HL-60 (cell line): ENCODE measurements around the gene HOXD12.

Experiments
- DNase-seq, 2 experiments: peaks; one replicate each; pipeline ENCODE4 v3.0.0-alpha.2; 2010 to 2020; ENCODE audit warnings: low read depth in 1 of 2, low spot score in 1 of 2
- H3K27ac ChIP-seq: fragments of 250-450 bp; sonication (Bioruptor Pico); replicated peaks from 2 replicates; pipeline ENCODE4 v1.5.1; 2020; ENCODE audit warnings: mild to moderate bottlenecking, moderate library complexity
- H3K27me3 ChIP-seq: fragments of 250-450 bp; sonication (Bioruptor Pico); 2 replicates; pipeline ENCODE4 v1.5.1; 2021; ENCODE audit warnings: mild to moderate bottlenecking, moderate library complexity; ENCODE audit not compliant: insufficient read depth, poor library complexity, severe bottlenecking
- H3K4me3 ChIP-seq: replicated peaks from 2 replicates; pipeline ENCODE4 v1.5.1; 2011; ENCODE audit warnings: mild to moderate bottlenecking, control low read depth, low read length; ENCODE audit not compliant: insufficient read depth
- CTCF ChIP-seq: IDR thresholded peaks from one replicate; pipeline ENCODE4 v1.5.1; 2011; ENCODE audit warnings: low read length, control low read depth, inconsistent platforms; ENCODE audit not compliant: insufficient read depth
- GABPA ChIP-seq: IDR thresholded peaks from 2 replicates; pipeline ENCODE4 v1.6.1; 2012; ENCODE audit warnings: low read depth
- POLR2AphosphoS5 ChIP-seq: IDR thresholded peaks from 2 replicates; pipeline ENCODE4 v1.6.1; 2012; ENCODE audit warnings: low read depth
- SPI1 ChIP-seq: IDR thresholded peaks from 2 replicates; pipeline ENCODE4 v1.6.1; 2012; ENCODE audit warnings: low read depth, mild to moderate bottlenecking, borderline replicate concordance
- TF ChIP-seq, protein P1 (sequence below): IDR thresholded peaks from 2 replicates; pipeline ENCODE4 v1.6.1; 2012; ENCODE audit warnings: low read depth; ENCODE audit not compliant: insufficient replicate concordance

Gene HOXD12

GRCh38 chr2:176088048-176088936, 11.3 kb upstream of the HOXD12 start:
- no peak for TF ChIP-seq POLR2AphosphoS5
- TF ChIP-seq CTCF: peak; percentile 73
- no peak for TF ChIP-seq GABPA
- TF ChIP-seq, protein P1, sequence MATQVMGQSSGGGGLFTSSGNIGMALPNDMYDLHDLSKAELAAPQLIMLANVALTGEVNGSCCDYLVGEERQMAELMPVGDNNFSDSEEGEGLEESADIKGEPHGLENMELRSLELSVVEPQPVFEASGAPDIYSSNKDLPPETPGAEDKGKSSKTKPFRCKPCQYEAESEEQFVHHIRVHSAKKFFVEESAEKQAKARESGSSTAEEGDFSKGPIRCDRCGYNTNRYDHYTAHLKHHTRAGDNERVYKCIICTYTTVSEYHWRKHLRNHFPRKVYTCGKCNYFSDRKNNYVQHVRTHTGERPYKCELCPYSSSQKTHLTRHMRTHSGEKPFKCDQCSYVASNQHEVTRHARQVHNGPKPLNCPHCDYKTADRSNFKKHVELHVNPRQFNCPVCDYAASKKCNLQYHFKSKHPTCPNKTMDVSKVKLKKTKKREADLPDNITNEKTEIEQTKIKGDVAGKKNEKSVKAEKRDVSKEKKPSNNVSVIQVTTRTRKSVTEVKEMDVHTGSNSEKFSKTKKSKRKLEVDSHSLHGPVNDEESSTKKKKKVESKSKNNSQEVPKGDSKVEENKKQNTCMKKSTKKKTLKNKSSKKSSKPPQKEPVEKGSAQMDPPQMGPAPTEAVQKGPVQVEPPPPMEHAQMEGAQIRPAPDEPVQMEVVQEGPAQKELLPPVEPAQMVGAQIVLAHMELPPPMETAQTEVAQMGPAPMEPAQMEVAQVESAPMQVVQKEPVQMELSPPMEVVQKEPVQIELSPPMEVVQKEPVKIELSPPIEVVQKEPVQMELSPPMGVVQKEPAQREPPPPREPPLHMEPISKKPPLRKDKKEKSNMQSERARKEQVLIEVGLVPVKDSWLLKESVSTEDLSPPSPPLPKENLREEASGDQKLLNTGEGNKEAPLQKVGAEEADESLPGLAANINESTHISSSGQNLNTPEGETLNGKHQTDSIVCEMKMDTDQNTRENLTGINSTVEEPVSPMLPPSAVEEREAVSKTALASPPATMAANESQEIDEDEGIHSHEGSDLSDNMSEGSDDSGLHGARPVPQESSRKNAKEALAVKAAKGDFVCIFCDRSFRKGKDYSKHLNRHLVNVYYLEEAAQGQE: no peak
- TF ChIP-seq SPI1: peak; percentile 47; the same call in 1 of the 2 replicates
- Histone ChIP-seq H3K4me3 (peak overlapping the region; percentile 33), H3K27me3 (peaks cover 88% of the 10 kb centered on the region), H3K27ac (no peak overlapping the region)
- DNase-seq: peak in 1 of 2 experiments; percentile 44

- DNase-seq: no peak
- Histone ChIP-seq H3K27ac (no peak overlapping the region), H3K27me3 (peaks cover 88% of the 10 kb centered on the region), H3K4me3 (no peak overlapping the region)
- TF ChIP-seq SPI1: no peak
- TF ChIP-seq, protein P1: no peak
- no peak for TF ChIP-seq GABPA
- TF ChIP-seq POLR2AphosphoS5: no peak
- TF ChIP-seq CTCF: no peak
These were observed 10.4 kb upstream of the HOXD12 start for GRCh38 chr2:176088937-176089842.

GRCh38 chr2:176089843-176090395, 9.7 kb upstream of the HOXD12 start:
- H3K4me3 ChIP-seq: no peak overlapping the region
- no peak overlapping the region for H3K27ac ChIP-seq
- peaks cover 89% of the 10 kb centered on the region for H3K27me3 ChIP-seq
- DNase-seq: no peak
- no peak for TF ChIP-seq GABPA
- TF ChIP-seq SPI1: no peak
- TF ChIP-seq POLR2AphosphoS5: no peak
- TF ChIP-seq, protein P1: no peak
- no peak for TF ChIP-seq CTCF
